ENCODE measurements around the gene RIC8B. TPM values are rescaled to one million over a fixed set of nuclear protein-coding genes. Genes with fewer than 3 reads are reported as not detected.

RIC8B gene
- total RNA-seq, 1 donor from 2014 or later, result 6.5 TPM

DNA sequence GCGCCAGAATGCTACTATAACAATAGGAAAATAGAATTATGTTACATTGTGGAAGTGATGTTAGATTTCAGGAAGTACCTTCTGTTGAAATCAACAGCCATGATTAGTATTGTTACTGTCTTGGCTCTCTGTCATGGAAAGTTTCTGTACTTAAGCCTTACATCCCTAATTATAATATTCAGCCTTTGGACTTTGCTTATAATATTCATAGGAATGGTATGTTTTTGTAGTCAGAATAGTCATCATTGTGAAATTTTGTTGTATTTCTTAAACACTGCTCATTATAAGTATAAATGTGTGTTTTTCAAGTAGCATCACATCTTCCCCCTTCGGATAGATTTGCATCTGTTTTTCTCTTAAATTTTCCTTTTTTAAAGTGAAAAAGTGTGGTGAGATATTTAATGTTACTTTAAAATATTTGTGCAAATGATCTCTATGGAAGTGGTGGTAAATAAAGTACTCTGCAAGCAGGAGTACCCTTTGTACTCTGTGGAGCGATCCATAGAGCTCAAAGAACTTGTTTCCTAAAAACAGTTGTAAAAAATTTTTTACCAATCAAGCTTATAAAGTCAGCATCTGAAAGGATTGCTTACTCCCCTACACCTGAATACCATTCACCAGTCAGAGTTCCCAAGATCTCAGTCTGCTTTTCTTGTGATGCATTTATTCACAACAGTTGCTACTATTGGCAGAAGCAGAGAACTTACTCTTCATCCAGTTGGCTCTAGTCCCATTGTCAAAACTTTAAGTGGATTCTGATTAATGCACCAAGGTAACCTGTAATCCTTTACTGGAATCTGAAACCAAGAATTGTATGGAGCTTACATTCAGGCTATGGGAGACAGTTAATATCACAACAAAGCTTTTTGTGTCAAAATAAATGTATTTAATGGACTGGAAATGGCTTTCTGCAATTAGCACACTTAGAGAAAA, 87.8 kb downstream of the RIC8B start:
- DNase-seq (ENCODE audit: low read depth), result no peak
- no peak overlapping the region for H3K4me3 ChIP-seq (ENCODE audit: low read depth, low read length)
- TF ChIP-seq, protein P1, sequence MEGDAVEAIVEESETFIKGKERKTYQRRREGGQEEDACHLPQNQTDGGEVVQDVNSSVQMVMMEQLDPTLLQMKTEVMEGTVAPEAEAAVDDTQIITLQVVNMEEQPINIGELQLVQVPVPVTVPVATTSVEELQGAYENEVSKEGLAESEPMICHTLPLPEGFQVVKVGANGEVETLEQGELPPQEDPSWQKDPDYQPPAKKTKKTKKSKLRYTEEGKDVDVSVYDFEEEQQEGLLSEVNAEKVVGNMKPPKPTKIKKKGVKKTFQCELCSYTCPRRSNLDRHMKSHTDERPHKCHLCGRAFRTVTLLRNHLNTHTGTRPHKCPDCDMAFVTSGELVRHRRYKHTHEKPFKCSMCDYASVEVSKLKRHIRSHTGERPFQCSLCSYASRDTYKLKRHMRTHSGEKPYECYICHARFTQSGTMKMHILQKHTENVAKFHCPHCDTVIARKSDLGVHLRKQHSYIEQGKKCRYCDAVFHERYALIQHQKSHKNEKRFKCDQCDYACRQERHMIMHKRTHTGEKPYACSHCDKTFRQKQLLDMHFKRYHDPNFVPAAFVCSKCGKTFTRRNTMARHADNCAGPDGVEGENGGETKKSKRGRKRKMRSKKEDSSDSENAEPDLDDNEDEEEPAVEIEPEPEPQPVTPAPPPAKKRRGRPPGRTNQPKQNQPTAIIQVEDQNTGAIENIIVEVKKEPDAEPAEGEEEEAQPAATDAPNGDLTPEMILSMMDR (conservative IDR thresholded peaks at IDR 0.05; ENCODE audit: low read depth, low read length), result no peak

DNA sequence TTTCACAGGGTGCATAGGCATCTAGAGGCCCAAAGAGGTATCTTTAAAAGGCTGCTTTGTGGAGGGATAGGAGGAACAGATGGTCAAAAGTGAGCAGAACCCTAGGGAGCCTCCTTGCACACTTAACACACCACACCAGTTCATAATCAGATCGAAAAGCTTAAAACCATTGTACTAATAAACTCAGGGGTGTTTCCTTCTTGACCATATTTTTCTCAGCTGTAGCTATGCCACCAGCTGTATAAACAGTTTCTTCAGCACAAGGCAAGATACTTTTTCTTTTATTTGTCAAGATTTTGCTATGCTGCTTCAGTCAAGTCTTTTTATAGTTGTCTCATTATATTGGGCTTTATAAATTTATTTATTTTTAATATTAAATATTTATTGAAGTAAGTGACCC, 88.7 kb downstream of the RIC8B start:
- TF ChIP-seq, protein P1 (conservative IDR thresholded peaks at IDR 0.05; ENCODE audit: low read depth, low read length), result no peak
- H3K4me3 ChIP-seq (ENCODE audit: low read depth, low read length), result no peak overlapping the region
- DNase-seq (ENCODE audit: low read depth), result no peak

DNA sequence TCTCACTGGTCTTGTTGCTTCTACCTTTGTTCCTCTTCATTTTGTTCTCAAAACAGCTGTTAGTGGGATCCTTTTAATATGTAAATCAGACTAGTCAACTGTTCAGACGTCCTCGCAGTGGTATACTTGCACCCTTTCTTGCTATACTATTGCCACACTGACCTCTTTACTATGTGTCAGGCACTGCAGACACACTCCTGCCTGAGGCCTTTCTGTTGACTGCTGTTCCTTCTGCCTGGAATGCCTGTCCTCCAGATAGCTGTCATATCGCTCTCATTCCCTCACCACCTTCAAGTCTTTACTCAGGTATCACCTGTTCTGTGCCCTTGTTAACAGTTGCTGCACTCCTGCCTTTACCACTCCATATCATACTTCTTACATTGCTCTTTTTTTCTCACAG, 91.2 kb downstream of the RIC8B start:
- TF ChIP-seq, protein P1 (conservative IDR thresholded peaks at IDR 0.05; ENCODE audit: low read depth, low read length), result no peak
- DNase-seq (ENCODE audit: low read depth), result no peak
- no peak overlapping the region for H3K4me3 ChIP-seq (ENCODE audit: low read depth, low read length)

DNA sequence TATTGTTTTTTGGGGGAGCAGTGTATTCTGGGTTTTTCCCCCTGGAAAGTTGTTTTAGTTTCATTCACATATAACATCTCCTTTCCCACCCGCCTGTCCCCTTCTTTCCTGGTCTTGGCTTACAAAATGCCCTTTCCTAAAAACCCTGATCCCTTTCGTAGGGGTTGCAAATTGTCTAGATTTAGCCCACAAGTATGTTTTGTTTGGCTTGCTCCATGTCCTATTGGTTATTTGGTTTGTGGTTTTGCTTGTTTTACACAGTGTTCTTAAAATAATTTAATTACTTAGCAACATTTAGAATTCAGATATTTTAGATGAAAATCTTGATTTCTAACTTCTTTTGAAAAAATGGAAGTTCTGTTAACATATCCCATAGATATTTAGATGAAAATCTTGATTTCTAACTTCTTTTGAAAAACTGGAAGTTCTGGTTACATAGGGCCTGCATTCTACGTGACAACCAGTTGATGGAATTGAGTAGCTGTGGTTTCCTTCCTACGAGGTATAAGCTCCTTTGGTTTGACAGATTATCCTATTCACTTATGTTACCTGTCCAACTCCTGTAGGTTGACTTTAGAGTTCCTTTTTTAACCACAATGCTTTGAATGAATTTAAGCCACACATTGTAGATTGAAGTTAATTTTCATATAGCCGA, 92.1 kb downstream of the RIC8B start:
- TF ChIP-seq, protein P1 (conservative IDR thresholded peaks at IDR 0.05; ENCODE audit: low read depth, low read length), result no peak
- H3K4me3 ChIP-seq (ENCODE audit: low read depth, low read length), result no peak overlapping the region
- DNase-seq (ENCODE audit: low read depth), result no peak

DNA sequence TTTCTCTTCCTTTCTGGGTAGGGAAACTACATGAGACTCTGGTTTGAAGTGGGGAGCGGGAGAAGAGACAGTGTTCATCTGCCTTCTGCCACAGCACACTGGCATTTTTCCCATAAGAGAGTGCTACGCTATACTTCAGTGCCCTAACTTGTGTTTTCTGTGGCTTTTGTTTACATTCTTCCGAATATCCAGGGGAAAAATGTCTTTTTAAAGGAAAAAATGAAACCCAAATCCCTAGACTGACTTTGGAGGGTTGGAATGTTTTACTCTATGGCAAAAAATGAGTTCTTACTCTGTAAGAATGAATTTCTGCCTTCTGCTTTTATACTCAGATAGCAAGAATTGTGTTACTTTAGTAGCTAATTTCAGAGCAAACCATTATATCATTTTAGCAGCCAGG, 93.2 kb downstream of the RIC8B start:
- H3K4me3 ChIP-seq (ENCODE audit: low read depth, low read length), result no peak overlapping the region
- TF ChIP-seq, protein P1 (conservative IDR thresholded peaks at IDR 0.05; ENCODE audit: low read depth, low read length), result no peak
- no peak for DNase-seq (ENCODE audit: low read depth)

DNA sequence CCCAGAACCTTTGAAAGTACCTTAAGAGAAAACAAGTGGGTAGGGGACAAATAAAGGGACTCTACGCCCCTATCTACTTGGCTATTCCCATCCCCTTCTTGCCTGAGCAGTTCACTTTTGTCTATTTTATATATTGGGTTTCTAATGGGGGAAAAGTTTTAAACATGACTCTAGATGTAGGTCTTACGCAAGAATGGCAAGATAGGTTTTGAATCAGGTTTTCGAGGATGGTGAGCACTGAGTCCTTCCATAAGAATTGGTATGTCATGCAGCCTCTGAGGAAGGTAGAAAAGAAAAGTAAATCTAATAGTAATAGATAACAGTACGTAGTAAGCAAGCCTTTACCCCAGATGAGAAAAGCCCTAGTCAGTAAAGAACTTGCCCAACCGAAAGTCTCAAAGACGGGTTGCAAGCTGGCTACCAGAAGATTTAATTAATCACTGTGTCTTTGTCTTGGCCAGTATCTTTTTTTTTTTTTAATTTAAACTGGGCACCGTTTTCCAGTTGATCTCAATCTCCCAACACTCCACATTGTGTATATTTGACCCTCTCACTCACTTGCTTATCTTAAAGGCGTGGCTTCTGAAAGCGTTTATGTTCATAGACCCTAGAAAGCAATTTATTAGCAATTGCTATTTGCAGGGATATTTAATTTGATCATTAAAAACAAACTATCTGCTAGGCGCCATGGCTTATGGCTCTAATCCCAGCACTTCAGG, 94.7 kb downstream of the RIC8B start:
- DNase-seq (ENCODE audit: low read depth), result no peak

More for the DNA sequence above, 94.7 kb downstream of the RIC8B start:
- TF ChIP-seq, protein P1 (conservative IDR thresholded peaks at IDR 0.05; ENCODE audit: low read depth, low read length), result no peak
- H3K4me3 ChIP-seq (ENCODE audit: low read depth, low read length), result no peak overlapping the region

Measured in epithelial cell of proximal tubule (primary cell).